ENCODE results near the gene EPC2.

- TF ChIP-seq POLR2A (IDR thresholded peaks at IDR 0.05): no peak
- TF ChIP-seq CTCF (IDR thresholded peaks at IDR 0.05): no peak
- no peak for TF ChIP-seq POLR2AphosphoS5 (IDR thresholded peaks at IDR 0.05)
Observed at GRCh38 chr2:148725564-148725963, 81.0 kb downstream of the EPC2 start.

Data from breast epithelium (tissue), 3 donors.